Measurements from ENCODE around the gene RBPJ.
A peak's percentile ranks its signal among the peaks of the same experiment; 100 is the strongest.
"Not testable (repeated sequence)": the region's sequence is repeated elsewhere in the genome, so short reads cannot be mapped to it uniquely, and the experiment has no call there.

Gene RBPJ

GRCh38 chr4:26343038-26343398 is 22.2 kb downstream of the RBPJ start:
- DNase-seq: no peak

DNA sequence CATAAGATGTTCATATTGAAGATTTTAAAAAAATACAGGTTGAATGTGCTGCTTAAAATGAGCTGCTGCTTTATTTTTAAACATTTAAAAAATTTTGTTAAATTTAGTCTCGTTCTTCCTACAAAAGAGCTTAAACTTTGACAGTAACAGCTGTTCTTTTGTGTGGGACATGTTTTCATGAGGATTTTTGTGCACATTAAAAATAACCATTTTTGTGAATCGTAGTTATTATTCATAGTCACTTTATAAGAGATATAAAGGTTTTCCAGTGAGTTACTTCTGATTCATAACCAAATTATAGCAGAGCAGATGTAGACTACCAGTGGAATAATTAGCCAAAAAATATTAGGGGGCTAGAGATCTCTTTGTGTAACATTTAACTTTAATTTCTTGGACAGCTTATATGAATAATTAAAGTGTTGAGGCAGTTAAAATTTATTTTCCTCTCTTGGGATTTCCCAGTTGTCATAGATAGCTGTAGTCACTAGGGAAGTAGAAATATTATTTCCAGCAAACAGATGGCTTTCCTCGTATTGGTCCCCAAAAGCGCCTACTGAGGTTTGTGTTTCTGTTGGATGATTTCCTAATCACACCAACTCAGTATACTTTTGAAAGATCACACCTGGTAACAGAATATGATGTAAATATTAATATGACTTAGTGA is 24.2 kb downstream of the RBPJ start:
- no peak for DNase-seq

DNA sequence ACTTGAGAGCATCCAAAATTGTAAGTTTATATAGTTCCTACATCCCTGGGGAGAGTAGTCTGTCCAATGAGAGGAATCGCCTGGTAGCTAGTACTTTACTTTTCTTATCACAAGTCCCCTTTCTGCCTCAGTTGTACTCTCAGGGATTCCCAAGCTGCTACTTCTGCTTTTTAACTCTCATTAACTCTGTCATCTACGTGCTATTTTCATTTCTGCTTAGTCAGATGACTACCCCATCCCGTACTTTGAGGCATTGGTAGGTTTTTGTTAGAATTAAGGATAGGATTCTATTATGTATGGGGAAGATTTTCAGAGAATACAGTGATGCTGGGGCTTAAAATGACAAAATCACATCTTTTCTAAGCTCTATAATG is 24.7 kb downstream of the RBPJ start:
- no peak for DNase-seq

DNA sequence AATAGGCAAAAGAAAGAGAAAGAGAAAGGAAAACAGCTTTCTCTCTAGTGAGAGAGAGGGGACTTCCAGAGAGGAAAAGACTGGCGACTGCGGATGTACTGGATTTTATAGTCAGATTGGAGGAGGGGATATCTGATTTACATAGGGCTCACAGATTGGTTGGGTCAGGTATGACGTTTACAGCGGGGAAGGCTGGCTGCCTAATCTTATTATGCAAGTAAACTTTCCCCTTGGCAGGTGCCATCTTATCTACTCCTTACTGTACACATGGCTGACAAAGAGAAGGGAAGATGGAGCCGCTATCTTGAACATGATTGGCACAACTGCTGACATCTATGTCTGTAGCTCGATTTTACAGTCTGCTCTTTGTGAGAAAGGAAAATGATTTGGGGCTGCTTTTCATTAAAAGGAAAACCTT is 25.4 kb downstream of the RBPJ start:
- DNase-seq: no peak

- DNase-seq: no peak
Observed at GRCh38 chr4:26349496-26349895, 28.7 kb downstream of the RBPJ start.

DNA sequence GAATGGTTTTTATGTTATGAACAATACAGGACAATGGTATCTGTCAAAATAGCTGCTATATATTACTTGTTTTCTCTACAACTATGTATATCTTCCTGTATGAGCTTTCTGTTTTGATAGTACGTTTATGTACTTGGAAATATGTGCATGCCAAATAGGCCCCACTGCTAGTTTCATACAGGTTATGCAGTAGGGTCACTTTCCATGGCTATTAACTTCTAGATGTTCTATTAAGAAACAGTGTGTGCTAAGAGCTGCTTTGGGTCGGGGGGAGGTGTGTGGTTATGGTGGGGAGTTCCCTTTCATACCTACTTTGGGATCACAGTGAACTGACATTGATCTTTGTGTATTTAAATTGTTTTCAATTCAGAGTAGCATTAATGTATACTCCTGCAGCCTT is 30.9 kb downstream of the RBPJ start:
- DNase-seq: no peak

DNA sequence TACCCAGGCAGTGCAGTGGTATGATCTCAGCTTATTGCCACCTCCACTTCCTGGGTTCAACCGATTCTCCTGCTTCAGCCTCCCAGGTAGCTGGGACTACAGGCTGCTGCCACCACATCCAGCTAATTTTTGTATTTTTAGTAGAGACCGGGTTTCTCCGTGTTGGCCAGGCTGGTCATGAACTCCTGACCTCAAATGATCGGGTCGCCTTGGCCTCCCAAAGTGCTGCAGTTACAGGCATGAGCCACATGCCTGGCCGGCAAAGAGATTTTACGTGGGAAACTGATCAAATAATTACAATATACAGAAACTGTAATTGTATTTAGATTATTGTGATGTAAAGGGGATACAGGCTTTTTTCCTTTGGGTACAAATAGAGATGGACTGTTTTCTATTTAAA is 33.7 kb downstream of the RBPJ start:
- DNase-seq: no peak

GRCh38 chr4:26355392-26356052 is 34.7 kb downstream of the RBPJ start:
- DNase-seq: no peak

DNA sequence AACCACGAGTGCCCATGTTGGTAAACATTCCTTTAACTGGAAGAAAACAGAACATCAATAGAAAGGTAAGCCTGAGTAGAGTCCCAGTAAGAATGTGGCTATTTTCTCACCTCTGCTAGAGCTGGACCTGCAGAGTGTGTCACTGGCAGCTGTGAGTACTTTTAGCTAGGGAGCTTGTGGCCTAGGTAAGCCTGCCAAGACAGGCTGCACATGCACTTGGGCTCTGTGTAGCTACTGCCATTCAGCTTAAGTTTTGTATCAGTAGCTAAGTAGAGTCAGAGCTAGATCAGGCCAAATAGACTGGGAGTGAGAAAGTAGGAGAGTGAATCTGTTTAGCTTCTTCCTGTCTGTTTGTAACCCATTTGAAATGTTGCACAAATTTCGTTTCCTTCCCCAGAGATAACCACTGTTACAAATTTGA is 35.3 kb downstream of the RBPJ start:
- DNase-seq: no peak

DNA sequence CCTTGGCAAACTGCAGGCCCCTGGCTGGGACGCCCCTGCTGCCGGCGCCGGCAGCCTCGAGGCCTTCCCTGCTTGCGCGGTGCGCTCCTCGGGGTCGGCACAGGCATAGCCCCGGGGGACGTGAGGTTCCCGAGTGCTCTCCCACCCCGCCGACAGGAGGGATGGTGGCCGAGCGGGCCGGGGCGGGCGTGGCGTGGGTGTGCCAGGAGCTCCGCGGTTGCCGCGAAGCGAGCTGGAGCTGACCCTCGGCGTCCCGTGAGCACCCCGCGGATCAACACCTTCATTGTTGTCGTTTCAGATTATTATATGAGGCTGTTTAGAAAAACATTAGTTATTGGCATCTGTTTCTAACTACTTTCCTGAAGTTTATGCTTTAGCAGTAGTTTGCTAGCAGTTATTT is 38.7 kb downstream of the RBPJ start:
- not testable (repeated sequence) for DNase-seq

DNA sequence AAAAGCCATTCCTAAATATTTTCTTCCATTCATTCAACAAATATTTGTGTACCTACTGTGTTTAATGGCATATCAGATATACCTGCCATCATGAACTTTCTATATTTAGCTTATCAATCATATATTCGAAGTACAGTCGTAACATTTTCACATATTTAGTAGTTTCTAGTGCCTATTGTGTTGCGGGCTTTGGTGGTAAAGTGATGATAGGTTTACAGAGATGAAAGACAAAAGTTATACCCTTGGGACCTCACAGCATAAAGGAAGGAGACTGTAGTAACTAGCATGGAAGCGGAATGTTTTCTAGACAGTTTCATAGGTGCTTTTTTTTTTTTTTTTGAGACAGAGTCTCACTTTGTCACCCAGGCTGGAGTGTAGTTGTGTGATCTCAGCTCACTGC is 39.5 kb downstream of the RBPJ start:
- DNase-seq: no peak

GRCh38 chr4:26360864-26361263 is 40.0 kb downstream of the RBPJ start:
- DNase-seq: no peak

GRCh38 chr4:26361297-26361696 is 40.5 kb downstream of the RBPJ start:
- no peak for DNase-seq

GRCh38 chr4:26362745-26363439 is 42.1 kb downstream of the RBPJ start:
- DNase-seq: no peak

GRCh38 chr4:26365537-26366150 is 44.8 kb downstream of the RBPJ start:
- no peak for DNase-seq

GRCh38 chr4:26367811-26368210 is 47.0 kb downstream of the RBPJ start:
- no peak for DNase-seq

GRCh38 chr4:26368685-26369084 is 47.9 kb downstream of the RBPJ start:
- DNase-seq: no peak

GRCh38 chr4:26369132-26369531 is 48.3 kb downstream of the RBPJ start:
- no peak for DNase-seq

DNA sequence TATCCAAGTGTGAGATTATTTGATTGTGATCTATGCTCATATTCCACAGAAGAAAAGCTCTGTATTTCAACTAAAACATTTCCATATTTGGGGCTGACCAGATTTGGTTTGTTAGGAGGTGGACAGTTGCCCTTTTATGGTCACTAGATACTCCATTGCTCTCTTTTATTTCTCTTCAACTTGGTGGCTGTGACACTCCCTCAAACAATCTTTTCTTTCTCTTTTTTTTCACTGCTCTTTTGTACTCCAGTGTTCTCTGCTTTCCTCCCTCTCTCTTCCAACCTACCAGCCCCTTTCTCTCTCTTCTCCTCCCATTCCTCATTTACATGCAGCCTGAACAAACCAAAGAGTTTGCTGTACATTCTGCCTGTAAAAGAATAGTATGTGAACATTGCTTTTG is 48.8 kb downstream of the RBPJ start:
- DNase-seq: no peak

DNA sequence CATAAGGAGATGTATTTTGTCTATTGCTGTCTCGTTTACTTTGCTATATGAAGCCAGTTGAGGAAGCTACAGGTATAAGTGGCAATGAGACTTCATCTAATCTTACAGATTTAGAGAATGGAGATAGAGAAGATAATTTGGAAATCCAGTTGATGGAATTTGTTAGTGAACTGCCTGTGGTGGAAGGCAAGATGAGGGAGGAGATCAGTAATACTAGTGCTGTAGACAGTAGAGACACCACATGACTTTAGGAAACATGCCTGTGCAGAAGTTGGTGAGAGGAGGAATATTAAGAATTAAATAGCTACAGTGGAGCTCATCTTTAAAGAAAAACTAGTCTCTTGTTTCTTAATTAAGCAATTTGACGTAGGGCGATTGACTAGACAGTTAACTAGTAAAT is 51.3 kb downstream of the RBPJ start:
- DNase-seq: no peak

- DNase-seq: peak; percentile 43 to 72
Observed at GRCh38 chr4:26372525-26373172, 51.8 kb downstream of the RBPJ start.

GRCh38 chr4:26375551-26375950 is 54.7 kb downstream of the RBPJ start:
- DNase-seq: no peak

All from NCI-H2081 (cell line).